Endodermal cell (in vitro differentiated cells): ENCODE results near the gene DLG2. TPM values are rescaled to one million over a fixed set of nuclear protein-coding genes. Genes with fewer than 3 reads are reported as not detected.

Source experiments
- DNase-seq: peaks from one replicate; pipeline ENCODE4 v3.0.0-alpha.2; 2017
- H3K27ac ChIP-seq: 2 replicates; pipeline ENCODE4 v1.5.1; 2013; ENCODE audit warnings: mild to moderate bottlenecking, low read depth, low read length, moderate library complexity
- H3K27me3 ChIP-seq: 2 replicates; pipeline ENCODE4 v1.6.1; 2013; ENCODE audit warnings: mild to moderate bottlenecking, low read length, moderate library complexity; ENCODE audit not compliant: insufficient read depth, control insufficient read depth, poor library complexity, severe bottlenecking
- H3K36me3 ChIP-seq: 2 replicates; pipeline ENCODE4 v1.7.0; 2013; ENCODE audit warnings: mild to moderate bottlenecking, low read length, moderate library complexity; ENCODE audit not compliant: control insufficient read depth, insufficient read depth
- H3K4me1 ChIP-seq: one replicate; pipeline ENCODE4 v1.7.0; 2013; ENCODE audit warnings: low read length; ENCODE audit not compliant: control insufficient read depth, insufficient read depth
- H3K4me3 ChIP-seq: 2 replicates; pipeline ENCODE4 v1.5.1; 2013; ENCODE audit warnings: mild to moderate bottlenecking, low read length, moderate library complexity
- H3K9ac ChIP-seq: 2 replicates; pipeline ENCODE4 v1.6.1; 2013; ENCODE audit warnings: mild to moderate bottlenecking, low read length, moderate library complexity; ENCODE audit not compliant: poor library complexity, severe bottlenecking; ENCODE audit errors: extremely low read depth
- H3K9me3 ChIP-seq: 2 replicates; pipeline ENCODE4 v1.6.1; 2013; ENCODE audit warnings: mild to moderate bottlenecking, low read length, moderate library complexity; ENCODE audit not compliant: control insufficient read depth
- H3K27ac Mint-ChIP-seq: 2 replicates; pipeline ENCODE4 v1.8.0; 2020; ENCODE audit warnings: mixed read lengths
- H3K27me3 Mint-ChIP-seq: 2 replicates; pipeline ENCODE4 v1.8.0; 2021; ENCODE audit warnings: mild to moderate bottlenecking, mixed read lengths; ENCODE audit not compliant: insufficient read depth
- H3K36me3 Mint-ChIP-seq: 2 replicates; pipeline ENCODE4 v1.8.0; 2020; ENCODE audit warnings: low read depth, mixed read lengths
- H3K4me1 Mint-ChIP-seq: 2 replicates; pipeline ENCODE4 v1.8.0; 2020; ENCODE audit warnings: mixed read lengths
- H3K4me3 Mint-ChIP-seq: 2 replicates; pipeline ENCODE4 v1.8.0; 2020; ENCODE audit warnings: mild to moderate bottlenecking, moderate library complexity, mixed read lengths
- H3K9me3 Mint-ChIP-seq: 2 replicates; pipeline ENCODE4 v1.8.0; 2020; ENCODE audit warnings: mild to moderate bottlenecking, mixed read lengths
- CTCF ChIP-seq: fragments of 200-600 bp; sonication (generic); conservative IDR thresholded peaks from 2 replicates; pipeline ENCODE4 v1.5.0; 2021; ENCODE audit warnings: antibody characterized with exemption, mild to moderate bottlenecking
- WGBS, 2 experiments: methylation state at CpG; one replicate each; pipeline versions ENCODE4 v1.1.5 to v1.1.7; 2013; ENCODE audit warnings: missing lambda C conversion rate in 2 of 2, mixed read lengths in 1 of 2; ENCODE audit not compliant: insufficient coverage in 1 of 2, insufficient read length in 1 of 2; 5-methylcytosine and 5-hydroxymethylcytosine counted together
- total RNA-seq, 2 donors: library from RNA; stranded (reverse); fragmentation: NEBNext Ultra II Directional in 1 of 2; extraction: Animal tissue kit (Norgen Biotek cat#: 25700) in 1 of 2; gene quantifications; 2 replicates in 1 of 2; 3 replicates in 1 of 2; pipeline ENCODE4 v1.2.1, GENCODE V29; 2021

The DLG2 gene
- total RNA-seq, 2 donors from 2014 or later, result 9.6 to 10.6 TPM

GRCh38 chr11:84566671-84567070 is 1060.5 kb downstream of the DLG2 start:
- peaks cover 6% of the 10 kb centered on the region for H3K4me1 Mint-ChIP-seq
- WGBS, 2 experiments, result 51 to 70% methylated on average over 2 of the region's 2 CpGs
- Histone ChIP-seq H3K9me3 (no peaks in the 10 kb centered on the region), H3K9ac (no peak overlapping the region), H3K4me1 (no peaks in the 10 kb centered on the region), H3K36me3 (no peaks in the 10 kb centered on the region), H3K27me3 (no peaks in the 10 kb centered on the region), H3K4me3 (no peak overlapping the region), H3K27ac (no peak overlapping the region)
- H3K36me3 Mint-ChIP-seq, result no peaks in the 10 kb centered on the region
- no peak overlapping the region for H3K4me3 Mint-ChIP-seq
- no peaks in the 10 kb centered on the region for H3K9me3 Mint-ChIP-seq
- no peak overlapping the region for H3K27ac Mint-ChIP-seq
- H3K27me3 Mint-ChIP-seq, result no peaks in the 10 kb centered on the region
- no peak for TF ChIP-seq CTCF
- no peak for DNase-seq

- no peak overlapping the region for H3K27ac Mint-ChIP-seq
- no peaks in the 10 kb centered on the region for H3K4me1 ChIP-seq
- DNase-seq, result no peak
These were observed 1062.3 kb downstream of the DLG2 start for GRCh38 chr11:84564867-84565184.

GRCh38 chr11:84564180-84564866 is 1062.8 kb downstream of the DLG2 start:
- Mint-ChIP-seq H3K36me3 (no peaks in the 10 kb centered on the region), H3K4me3 (no peak overlapping the region), H3K27ac (no peak overlapping the region), H3K4me1 (peaks cover 6% of the 10 kb centered on the region), H3K27me3 (no peaks in the 10 kb centered on the region), H3K9me3 (no peaks in the 10 kb centered on the region)
- Histone ChIP-seq H3K4me3 (no peak overlapping the region), H3K36me3 (no peaks in the 10 kb centered on the region), H3K9me3 (no peaks in the 10 kb centered on the region), H3K27me3 (no peaks in the 10 kb centered on the region), H3K27ac (no peak overlapping the region), H3K9ac (no peak overlapping the region), H3K4me1 (no peaks in the 10 kb centered on the region)
- peak; percentile 71 for DNase-seq
- TF ChIP-seq CTCF, result peak; percentile 93
- 85% methylated on average over 2 of the region's 4 CpGs; no CpG with 5 or more reads in 1 of the 2 experiments for WGBS, 2 experiments

More at GRCh38 chr11:84564867-84565184, 1062.3 kb downstream of the DLG2 start:
- Histone ChIP-seq H3K27ac (no peak overlapping the region), H3K9ac (no peak overlapping the region), H3K9me3 (no peaks in the 10 kb centered on the region), H3K27me3 (no peaks in the 10 kb centered on the region), H3K4me3 (no peak overlapping the region), H3K36me3 (no peaks in the 10 kb centered on the region)
- Mint-ChIP-seq H3K9me3 (no peaks in the 10 kb centered on the region), H3K4me3 (no peak overlapping the region), H3K27me3 (no peaks in the 10 kb centered on the region), H3K36me3 (no peaks in the 10 kb centered on the region), H3K4me1 (peaks cover 6% of the 10 kb centered on the region)
- TF ChIP-seq CTCF, result no peak
